Nucleus accumbens (tissue), 56 donors: Measurements from ENCODE around the gene TNNT3.
A peak's percentile ranks its signal among the peaks of the same experiment; 100 is the strongest.

Source experiments
- DNase-seq, 56 donors: peaks; one replicate each; lab custom pipeline; 2025; lab: John Stamatoyannopoulos, UW

TNNT3 gene

DNA sequence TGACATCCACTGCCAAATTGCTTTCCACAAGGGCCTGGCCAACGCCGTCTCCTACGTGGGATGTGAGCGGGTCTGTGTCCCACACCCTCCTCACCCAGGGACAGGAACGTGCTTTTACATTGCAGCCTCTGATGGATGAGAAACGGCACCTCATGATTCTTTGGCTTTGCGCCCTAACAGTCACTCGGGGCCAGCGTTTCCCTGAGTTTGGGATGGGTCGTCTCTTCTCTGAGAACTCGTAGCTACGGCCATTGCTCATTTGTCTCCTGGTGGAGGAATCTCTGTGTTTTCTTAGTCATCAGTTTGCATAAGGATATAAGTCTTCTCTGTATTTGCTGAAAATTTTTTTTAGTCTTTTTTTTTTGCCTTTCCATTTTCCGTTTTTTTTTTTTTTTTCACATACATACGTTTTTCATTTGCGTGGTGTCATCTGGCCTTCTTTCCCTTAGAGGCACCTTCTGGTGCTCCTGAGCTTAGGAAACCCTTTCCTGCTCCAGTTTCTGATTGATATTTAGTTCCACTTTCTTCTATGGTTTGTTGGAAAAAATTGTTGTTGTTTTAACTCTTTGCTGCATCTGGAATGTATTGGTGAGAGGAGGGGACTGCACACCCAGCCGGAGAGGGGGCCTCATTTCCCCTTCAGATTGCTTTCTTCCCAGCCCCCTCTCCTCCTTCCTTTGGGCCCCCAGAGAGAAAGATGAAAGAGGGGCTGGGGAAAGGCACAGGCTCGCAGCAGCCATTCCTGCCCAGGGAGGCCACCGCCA lies 12.0 kb downstream of the TNNT3 start:
- DNase-seq: no peak

DNA sequence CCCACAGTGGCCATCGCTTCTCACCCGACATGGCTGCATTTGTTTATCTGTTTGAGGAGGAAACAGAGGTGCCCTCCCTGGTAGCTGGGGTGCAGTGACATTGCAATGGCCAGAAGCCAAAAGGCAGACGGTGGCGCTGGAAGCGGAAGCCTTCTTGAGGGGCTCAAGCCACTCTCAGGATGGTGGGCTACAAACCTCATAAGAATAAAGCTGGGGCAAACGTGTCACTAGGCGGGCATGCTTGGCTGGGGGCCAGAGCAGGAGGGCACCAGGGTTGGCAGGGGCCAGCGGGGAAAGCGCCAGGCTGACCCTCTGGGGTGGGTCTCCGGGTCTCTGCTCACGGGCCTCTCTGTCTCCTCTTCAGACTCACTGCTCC lies 12.6 kb downstream of the TNNT3 start:
- no peak for DNase-seq

DNA sequence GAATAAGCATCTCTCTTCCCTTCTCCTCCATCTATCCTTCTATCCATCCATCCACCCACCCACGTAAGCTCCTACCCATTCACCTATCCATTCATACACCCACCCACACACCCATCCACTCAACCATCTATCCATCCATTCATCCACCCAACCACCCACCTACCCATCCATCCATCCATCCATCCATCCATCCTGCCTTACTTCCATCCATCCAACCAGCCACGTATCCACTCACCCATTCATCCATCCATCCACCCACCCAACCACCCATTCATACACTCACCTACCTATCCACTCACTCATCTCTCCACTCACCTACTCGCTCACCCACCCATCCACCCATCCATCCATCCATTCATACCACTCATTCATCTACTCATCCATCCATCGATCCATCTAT lies 13.2 kb downstream of the TNNT3 start:
- DNase-seq: no peak

DNA sequence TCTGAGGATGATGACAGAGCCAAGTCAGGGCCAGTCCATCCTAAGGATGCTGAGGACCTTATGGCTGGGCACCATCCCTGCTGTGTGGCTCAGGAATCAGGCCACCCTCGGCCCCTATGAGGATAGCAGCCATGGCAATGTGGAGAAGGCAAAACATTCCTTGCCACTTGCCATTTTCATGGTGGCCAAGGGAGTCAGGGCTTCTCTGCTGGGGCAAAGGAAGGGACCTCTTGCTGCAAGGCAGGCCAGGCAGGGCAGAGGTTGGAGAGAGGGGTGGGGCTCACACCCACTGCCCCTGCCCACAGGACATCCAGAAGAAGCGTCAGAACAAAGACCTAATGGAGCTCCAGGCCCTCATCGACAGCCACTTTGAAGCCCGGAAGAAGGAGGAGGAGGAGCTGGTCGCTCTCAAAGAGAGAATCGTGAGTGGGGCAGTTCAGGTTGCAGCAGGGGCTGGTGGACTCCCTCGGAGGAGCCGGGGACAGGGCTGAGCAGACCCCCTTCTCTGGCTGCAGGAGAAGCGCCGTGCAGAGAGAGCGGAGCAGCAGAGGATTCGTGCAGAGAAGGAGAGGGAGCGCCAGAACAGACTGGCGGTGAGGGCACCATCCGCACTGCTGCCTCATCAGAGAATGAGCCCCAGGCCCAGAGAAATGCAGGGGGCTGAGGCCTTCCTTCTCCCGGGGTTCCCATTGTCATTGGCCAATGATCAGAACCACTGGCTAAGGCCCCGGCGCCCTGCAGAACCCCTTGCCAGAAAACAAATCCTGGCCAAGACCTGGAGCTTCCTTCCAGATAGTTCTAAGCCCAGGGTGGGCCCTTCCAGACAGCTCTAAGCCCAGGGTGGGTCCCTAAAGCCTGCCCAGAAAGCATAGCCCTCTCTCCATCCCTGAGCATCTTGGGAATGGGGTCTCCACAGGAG lies 14.2 kb downstream of the TNNT3 start:
- DNase-seq: no peak

DNA sequence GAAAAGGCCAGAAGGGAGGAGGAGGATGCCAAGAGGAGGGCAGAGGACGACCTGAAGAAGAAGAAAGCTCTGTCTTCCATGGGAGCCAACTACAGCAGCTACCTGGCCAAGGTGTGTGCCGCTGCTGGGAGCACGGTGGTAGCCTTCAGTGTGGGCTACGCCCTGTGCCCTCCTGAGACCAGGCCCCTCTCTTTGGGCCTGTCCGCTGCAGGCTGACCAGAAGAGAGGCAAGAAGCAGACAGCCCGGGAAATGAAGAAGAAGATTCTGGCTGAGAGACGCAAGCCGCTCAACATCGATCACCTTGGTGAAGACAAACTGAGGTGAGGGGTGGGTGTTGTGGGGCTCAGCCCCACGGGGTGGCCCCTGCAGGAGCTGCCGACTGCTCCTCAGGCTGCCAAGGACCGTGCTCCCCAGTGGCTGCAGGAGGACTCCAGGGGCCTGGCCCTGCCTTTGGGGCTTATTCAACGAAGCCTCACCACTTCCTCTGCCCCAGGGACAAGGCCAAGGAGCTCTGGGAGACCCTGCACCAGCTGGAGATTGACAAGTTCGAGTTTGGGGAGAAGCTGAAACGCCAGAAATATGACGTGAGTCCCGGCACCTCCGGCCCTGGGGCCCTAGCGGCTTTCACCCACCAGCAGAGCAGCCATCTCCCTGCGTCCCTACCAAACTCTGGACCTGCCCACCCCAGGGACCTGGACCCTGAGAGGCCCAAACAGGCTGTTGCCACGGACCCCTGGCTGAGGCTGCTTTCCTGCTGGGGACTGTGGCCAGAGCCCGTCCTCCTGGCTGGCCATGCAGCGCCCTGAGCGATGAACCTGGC lies 15.0 kb downstream of the TNNT3 start:
- no peak for DNase-seq

DNA sequence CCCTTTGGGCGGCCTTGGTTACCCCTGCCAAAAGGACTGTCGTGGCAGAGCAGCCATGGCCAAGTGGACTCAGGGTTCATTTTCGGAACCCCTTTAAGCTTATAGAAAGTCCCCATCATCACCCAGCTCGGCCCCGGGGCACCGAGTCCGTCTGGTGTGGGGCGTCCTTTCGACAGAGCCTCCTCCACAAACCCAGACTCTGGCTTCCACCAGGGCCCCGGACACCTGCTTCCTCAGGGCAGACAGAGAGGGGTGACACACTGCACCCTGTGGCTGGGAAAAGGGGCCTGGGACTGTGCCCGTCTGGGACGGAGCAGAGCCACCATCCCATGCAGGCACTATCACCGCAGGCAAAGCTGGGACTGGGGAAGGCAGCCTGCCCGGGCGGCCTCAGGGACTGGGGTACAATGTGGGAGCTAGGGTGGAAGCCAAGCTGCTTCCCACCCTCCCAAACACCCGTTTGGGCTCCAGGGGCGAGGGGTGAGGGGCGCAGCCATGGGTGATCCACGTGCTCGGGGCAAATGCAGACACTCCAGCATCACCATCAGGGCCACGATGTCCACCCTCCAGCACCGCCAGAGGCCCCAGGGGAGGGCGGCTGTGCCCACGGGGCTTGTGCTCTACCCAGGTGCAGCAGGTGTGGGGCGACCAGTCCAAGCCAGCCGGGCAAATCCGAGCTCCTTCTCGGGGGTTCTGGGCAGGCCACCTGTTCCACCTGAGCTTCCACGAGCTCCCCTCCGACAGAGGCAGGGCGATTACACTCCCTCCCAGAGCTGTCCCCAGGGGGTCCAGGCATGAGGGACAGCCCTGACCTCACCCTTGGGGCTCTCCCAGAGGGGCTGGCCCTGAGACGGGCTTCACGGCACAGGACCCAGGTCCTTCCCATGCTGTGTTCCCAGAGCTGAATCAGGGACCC lies 15.9 kb downstream of the TNNT3 start:
- DNase-seq: no peak

DNA sequence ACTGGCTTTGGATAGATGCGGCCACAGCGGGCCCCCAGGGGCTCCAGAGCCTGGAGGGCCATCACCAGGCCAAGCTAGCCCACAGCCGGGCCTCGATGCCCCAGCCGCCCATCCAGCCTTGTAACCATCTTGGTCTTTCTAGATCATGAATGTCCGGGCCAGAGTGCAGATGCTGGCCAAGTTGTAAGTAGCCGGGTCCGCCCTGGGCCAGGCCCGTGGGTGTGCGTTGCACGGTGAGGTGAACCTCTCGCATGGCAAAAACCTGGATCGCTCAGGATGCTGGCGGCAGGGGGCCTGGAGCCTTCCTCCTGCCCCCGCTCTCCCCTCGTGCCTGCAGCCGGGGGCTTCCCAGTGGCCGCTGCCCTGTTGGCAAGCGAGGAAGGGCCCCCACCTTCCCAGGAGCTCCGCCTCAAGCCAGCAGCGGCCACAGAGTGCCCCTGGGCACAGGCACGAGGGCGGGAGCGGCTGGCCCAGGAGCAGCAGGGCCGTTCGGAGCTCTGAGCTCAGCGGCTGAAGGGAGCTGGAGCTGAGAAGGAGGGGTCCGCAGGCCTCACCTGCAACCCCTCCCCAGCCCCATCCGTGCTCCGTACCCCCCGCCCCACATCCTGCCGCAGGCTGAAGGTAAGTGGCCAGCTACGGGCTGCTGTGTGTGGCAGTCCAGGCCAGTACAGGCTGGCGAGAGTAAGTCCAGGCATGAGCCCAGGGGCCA lies 16.7 kb downstream of the TNNT3 start:
- no peak for DNase-seq

DNA sequence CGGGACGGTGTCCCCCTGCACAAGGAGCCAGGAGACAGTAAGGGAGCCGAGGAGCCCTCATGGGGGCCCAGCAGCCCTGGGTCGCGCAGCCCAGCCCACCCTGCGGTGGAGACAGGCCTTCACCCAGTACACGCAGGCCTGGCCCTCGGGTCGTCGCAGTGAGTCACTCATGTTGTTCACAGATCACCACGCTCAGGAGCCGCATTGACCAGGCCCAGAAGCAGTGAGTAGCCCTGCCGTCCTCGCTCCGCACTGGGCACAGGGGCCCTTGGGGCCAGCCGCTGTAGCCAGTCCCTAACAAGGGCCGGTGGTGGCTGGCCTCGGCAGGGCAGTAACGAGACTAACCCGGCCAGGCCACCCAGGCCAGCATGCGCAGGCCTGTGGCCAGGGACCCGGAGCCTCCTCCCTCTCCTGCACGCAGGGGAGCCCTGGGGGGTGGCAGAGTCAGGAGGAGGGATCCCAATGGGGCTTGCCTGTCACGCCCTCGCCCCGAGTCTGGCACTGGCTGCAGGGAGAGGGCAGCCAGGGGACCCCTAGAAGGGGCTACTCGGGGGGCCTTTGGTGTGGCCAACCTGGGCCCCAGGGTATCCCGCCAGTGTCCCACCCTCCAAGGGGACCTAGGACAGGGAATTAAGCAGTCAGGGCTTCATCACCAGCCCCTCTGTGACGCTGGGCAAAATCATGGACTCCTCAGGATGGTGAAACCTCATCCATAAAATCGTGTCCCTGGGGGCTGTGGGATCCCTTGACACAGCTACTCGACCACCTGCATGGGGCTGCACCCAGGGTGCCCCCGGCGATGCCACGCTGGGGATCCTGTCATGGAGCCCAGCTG lies 17.5 kb downstream of the TNNT3 start:
- no peak for DNase-seq

DNA sequence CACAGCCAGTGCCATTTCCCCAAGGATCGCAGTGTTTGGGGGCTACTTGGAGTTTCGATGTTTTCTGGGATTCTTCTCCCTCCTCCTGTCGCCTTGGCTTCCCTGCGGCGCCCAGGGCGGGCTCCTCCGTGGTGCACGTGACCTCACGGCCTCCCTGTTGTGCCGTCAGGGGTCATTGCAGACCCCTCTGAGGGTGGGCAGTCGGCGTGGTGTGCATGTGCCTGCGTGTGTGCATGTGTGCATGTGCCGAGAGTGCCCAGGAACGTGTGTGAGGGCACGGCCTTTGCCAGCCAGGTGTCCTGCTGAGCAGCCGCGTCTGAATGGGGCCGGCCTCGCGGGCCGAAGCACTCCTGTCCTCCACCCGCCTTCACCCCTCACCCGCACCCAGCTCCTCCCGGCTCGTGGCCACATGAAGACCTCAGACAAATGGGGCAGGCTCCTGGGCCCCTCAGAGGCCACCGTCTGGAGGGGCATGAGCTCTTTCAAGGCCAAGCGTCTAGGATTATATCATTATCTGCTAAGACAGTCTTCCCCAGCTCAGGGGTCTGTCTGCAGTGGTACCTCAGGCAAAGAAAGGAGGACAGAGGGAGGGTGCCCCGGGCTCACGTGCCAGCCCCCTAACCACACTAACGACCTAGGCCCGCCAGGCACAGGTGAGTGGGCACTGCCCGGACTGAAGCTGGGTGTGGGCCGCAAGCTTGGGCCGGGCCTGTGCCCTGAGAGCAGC lies 18.3 kb downstream of the TNNT3 start:
- no peak for DNase-seq

DNA sequence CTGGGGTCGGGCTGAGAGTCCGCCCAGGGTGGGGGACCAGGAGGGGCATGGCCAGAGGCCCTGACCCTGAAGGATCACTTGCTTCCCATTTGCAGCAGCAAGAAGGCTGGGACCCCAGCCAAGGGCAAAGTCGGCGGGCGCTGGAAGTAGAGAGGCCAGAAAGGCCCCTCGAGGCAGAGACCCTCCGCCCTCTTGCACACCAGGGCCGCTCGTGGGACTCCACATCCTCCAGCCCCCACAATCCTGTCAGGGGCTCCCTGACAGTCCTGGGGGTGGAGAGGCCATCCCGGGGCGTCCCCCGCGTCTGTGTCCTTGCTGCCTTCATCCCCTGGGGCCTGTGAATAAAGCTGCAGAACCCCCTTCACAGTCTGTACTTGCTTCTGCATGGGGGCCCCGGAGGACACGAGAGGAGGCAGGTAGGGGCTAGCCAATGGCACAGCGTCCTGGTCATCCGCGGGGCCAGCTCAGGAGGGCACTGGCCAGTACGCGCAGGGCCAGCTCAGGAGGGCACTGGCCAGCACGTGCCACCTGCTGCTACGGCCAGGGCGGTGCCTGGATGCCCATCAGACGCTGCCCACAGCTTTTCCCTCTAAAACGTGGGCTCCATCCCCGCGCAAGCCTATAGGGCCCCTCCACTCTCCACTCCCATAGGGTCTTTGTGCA lies 19.0 kb downstream of the TNNT3 start:
- DNase-seq: no peak

DNA sequence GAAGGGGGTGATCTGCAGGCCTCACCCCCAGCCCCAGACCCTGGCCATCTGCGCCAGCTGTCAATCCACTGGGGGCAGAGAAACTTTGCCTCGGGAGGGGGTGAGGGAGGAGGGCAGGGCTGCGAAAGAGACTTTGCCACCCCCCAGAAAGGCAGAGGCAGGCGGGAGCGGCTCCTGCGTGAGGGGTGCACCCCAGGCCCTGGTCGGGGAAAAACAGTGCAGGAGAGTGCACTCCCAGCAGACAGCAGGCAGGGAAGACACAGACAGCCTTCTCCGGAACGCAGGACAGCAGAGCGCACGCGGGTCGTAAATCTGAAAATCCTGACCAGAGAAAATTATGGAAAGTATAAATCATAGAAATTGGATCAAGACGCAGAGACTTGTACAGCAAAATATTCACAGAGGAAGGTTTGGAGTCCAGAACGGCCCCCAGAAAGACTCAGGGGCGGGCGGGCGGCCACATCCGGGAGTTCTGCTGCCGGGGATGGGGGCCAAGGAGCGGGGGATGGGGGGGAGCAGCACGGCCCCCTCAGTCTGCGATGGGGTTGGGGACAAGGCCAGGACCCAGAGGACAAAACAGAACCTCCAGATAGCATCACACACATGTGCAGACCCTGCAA lies 19.6 kb downstream of the TNNT3 start:
- DNase-seq: no peak

DNA sequence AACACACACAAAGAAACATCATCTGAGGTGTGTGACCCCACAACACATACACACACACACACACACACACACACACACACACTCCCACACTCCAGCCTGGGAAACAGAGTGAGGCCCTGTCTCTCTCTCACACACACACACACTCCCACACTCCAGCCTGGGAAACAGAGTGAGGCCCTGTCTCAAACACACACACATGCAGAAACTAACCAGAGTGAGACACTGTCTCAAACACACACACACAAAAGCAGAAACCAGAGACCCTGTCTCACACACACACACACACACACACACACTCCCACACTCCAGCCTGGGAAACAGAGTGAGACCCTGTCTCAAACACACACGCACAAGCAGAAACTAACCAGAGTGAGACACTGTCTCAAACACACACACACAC lies 20.3 kb downstream of the TNNT3 start:
- DNase-seq: peak in 7 of 56 donors; percentile 5 to 28 (median 12)

DNA sequence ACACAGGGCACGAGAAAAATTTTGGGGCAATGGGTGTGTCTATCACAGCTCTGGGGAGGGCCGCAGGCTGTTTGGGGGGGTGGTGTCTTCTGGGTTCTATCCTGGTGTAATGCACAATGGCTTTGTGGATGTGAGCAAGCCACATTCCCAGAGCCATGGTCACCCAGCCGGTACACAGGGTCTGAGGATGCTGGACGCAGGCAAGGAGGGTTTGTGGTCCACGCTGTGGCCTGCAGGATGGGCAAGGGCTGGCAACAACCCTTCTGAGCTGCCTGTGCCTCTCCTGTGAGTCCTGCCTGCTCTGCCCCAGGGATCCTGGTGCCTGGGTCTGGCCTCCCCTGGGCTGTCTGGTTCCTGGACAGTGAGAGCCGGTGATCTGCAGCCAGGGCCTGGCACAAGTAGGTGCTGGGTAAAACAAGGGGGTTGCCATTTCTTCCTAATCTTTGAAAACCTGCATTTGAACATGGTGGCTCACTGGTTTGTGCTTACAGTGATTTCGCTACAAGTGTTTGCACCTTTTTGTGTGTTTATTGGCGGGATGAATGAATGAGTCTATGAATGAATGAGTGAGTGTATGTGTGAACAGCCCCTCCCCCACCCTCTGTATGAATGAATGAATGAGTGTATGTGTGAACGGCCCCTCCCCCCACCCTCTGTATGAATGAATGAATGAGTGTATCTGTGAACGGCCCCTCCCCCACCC lies 23.2 kb downstream of the TNNT3 start:
- no peak for DNase-seq

DNA sequence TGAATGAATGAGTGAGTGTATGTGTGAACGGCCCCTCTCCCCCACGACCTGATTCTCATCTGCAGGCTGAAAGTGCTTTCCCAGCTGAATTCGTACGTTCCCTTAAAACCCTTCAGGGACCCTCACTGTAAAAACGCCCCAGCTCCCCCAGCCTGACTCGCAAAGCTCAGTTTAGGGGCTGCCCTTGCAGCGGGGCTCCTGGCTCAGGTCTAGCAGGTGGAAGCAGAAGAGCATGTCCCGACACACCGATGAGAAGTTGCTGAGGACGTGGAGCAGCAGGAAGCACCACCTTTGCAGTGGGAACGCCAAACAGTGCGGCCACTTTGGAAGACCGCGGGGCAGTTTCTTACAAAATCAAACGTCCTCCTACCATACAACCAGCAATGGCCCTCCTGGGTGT lies 24.1 kb downstream of the TNNT3 start:
- no peak for DNase-seq

DNA sequence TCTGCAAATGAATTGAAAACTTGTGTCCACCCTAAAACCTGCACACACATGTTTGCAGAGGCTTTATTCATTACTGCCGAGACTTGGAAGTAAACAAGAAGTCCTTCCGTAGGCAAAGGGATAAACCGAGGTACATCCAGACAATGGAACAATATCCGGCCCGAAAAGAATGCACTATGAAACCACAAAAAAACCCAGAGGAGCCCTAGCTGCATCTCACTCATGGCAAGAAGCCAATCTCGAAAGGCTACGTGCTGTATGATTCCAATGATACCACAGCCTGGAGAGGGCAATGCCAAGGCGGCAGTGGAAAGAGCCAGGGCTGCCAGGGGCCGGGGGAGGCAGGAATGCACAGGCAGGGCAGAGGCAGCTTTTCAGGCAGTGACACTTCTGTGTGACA lies 24.5 kb downstream of the TNNT3 start:
- DNase-seq: no peak
